HEK293T (cell line): ENCODE results near the gene SAP30L.

Experiments used
- ARNT ChIP-seq: fragments of 450-650 bp; IDR thresholded peaks from 2 replicates; pipeline ENCODE4 v1.6.1; 2017; ENCODE audit warnings: mild to moderate bottlenecking
- BHLHE40 ChIP-seq: fragments of 450-650 bp; IDR thresholded peaks from 2 replicates; pipeline ENCODE4 v1.6.1; 2016; ENCODE audit warnings: mild to moderate bottlenecking, moderate library complexity, borderline replicate concordance
- CTBP1 ChIP-seq: fragments of 450-650 bp; IDR thresholded peaks from 2 replicates; pipeline ENCODE4 v1.6.1; 2016; ENCODE audit warnings: borderline replicate concordance
- FOXA1 ChIP-seq: fragments of 450-650 bp; IDR thresholded peaks from 2 replicates; pipeline ENCODE4 v1.6.1; 2016; ENCODE audit warnings: mild to moderate bottlenecking
- FOXK2 ChIP-seq: fragments of 450-650 bp; IDR thresholded peaks from 2 replicates; pipeline ENCODE4 v1.6.1; 2016; ENCODE audit warnings: mild to moderate bottlenecking
- FOXM1 ChIP-seq: fragments of 450-650 bp; IDR thresholded peaks from 2 replicates; pipeline ENCODE4 v1.6.1; 2017; ENCODE audit warnings: mild to moderate bottlenecking, borderline replicate concordance
- HDGF ChIP-seq: fragments of 450-650 bp; IDR thresholded peaks from 2 replicates; pipeline ENCODE4 v1.6.1; 2017; ENCODE audit warnings: antibody characterized with exemption, borderline replicate concordance
- LEF1 ChIP-seq: fragments of 450-650 bp; IDR thresholded peaks from 2 replicates; pipeline ENCODE4 v1.6.1; 2017; ENCODE audit warnings: mild to moderate bottlenecking, borderline replicate concordance
- NFRKB ChIP-seq: fragments of 450-650 bp; IDR thresholded peaks from 2 replicates; pipeline ENCODE4 v1.6.1; 2016; ENCODE audit warnings: mild to moderate bottlenecking, moderate library complexity
- SP1 ChIP-seq: fragments of 450-650 bp; IDR thresholded peaks from 2 replicates; pipeline ENCODE4 v1.6.1; 2017
- SUZ12 ChIP-seq: fragments of 450-650 bp; IDR thresholded peaks from 2 replicates; pipeline ENCODE4 v1.6.1; 2016; ENCODE audit warnings: mild to moderate bottlenecking
- TARDBP ChIP-seq: fragments of 450-650 bp; IDR thresholded peaks from 2 replicates; pipeline ENCODE4 v1.6.1; 2016
- ZNF384 ChIP-seq: fragments of 450-650 bp; IDR thresholded peaks from 2 replicates; pipeline ENCODE4 v1.6.1; 2016
- TF ChIP-seq, protein P1 (sequence below): fragments of 450-650 bp; IDR thresholded peaks from 2 replicates; pipeline ENCODE4 v1.6.1; 2016

DNA sequence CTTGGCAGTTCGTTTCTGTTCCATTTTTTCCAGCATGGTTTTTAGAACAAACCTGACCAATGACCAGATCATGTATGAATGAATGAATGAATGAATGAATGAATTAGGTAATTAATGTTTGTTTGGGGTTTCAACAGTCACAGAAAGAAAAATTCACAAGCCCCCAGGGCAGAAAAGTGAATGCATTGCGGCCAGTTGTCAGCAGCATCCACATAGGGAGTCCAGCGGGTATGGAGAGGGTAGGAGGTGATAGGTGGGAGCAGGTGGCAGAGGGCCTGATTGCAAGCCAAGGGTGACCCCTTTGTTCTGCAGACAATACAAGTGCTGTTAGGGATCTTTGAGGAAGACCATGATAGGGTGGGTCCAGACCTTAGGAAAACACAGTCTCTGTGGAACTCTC is 49.7 kb upstream of the SAP30L start:
- TF ChIP-seq BHLHE40 (no peak), HDGF (no peak), SUZ12 (no peak), FOXA1 (no peak), SP1 (no peak), ZNF384 (no peak), FOXM1 (no peak), NFRKB (no peak), TARDBP (no peak), ARNT (no peak), LEF1 (no peak), FOXK2 (no peak), CTBP1 (no peak)
- TF ChIP-seq, protein P1, sequence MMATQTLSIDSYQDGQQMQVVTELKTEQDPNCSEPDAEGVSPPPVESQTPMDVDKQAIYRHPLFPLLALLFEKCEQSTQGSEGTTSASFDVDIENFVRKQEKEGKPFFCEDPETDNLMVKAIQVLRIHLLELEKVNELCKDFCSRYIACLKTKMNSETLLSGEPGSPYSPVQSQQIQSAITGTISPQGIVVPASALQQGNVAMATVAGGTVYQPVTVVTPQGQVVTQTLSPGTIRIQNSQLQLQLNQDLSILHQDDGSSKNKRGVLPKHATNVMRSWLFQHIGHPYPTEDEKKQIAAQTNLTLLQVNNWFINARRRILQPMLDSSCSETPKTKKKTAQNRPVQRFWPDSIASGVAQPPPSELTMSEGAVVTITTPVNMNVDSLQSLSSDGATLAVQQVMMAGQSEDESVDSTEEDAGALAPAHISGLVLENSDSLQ: no peak
